PC-9 (cell line): Measurements from ENCODE around the gene ARSK.

Experiments
- CTCF ChIP-seq: fragments of 200-600 bp; sonication (generic); conservative IDR thresholded peaks from 2 replicates; pipeline ENCODE4 v1.6.1; 2017; ENCODE audit warnings: mixed run types, antibody characterized with exemption, mild to moderate bottlenecking, moderate library complexity
- EZH2 ChIP-seq: fragments of 200-600 bp; sonication (generic); IDR thresholded peaks from 2 replicates; pipeline ENCODE4 v1.8.0; 2017; ENCODE audit warnings: antibody characterized with exemption, low read depth

GRCh38 chr5:95627971-95628810 lies 73.3 kb downstream of the ARSK start:
- no peak for TF ChIP-seq CTCF
- no peak for TF ChIP-seq EZH2
